NT2/D1 (cell line): ENCODE results near the gene NXPH1.

ENCODE experiments used
- SUZ12 ChIP-seq: IDR thresholded peaks from 2 replicates; pipeline ENCODE4 v1.6.1; 2011; ENCODE audit not compliant: insufficient read length, insufficient read depth; ENCODE audit errors: extremely low read depth
- YY1 ChIP-seq: IDR thresholded peaks from 2 replicates; pipeline ENCODE4 v1.6.1; 2011; ENCODE audit not compliant: insufficient read length, insufficient read depth
- ZNF274 ChIP-seq: IDR thresholded peaks from 2 replicates; pipeline ENCODE4 v1.6.1; 2011; ENCODE audit warnings: mild to moderate bottlenecking, low read depth, low read length

DNA sequence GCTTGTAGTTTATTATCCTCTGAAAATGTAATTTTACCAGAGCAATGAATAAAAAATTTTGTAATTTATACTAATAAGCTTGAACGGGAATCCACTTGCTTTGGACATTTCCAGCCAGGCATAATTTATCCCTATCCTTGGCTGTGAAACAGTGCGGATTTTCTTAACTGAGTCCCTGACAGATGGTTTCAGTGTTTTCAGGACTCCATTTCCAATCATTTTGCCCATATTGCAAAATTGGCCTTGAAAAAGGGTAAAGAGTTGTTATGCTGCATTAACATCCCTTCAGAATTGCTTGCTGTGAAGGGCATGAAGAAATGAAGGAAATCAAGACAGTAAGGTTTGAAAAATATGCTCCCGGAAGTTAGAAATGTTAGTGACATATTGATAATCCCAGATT lies 57.7 kb downstream of the NXPH1 start:
- TF ChIP-seq SUZ12 (no peak), YY1 (no peak), ZNF274 (no peak)
